GM12865 (cell line): ENCODE results near the gene ERC2.

ENCODE experiments used
- DNase-seq: peaks from one replicate; pipeline ENCODE4 v3.0.0; 2010; ENCODE audit warnings: low read depth
- H3K4me3 ChIP-seq: 2 replicates; pipeline ENCODE4 v1.5.1; 2011; ENCODE audit warnings: mild to moderate bottlenecking, low read depth, low read length, control low read depth
- CTCF ChIP-seq: IDR thresholded peaks from 2 replicates; pipeline ENCODE4 v1.5.1; 2011; ENCODE audit warnings: low read length, control low read depth, low read depth, inconsistent platforms; ENCODE audit not compliant: insufficient read depth; ENCODE audit errors: missing control alignments

The ERC2 gene

GRCh38 chr3:55551644-55552043, 916.6 kb downstream of the ERC2 start:
- no peak for DNase-seq
- H3K4me3 ChIP-seq = no peak overlapping the region
- TF ChIP-seq CTCF = no peak

GRCh38 chr3:55549177-55549576, 919.1 kb downstream of the ERC2 start:
- no peak for TF ChIP-seq CTCF
- no peak overlapping the region for H3K4me3 ChIP-seq
- DNase-seq = no peak

DNA sequence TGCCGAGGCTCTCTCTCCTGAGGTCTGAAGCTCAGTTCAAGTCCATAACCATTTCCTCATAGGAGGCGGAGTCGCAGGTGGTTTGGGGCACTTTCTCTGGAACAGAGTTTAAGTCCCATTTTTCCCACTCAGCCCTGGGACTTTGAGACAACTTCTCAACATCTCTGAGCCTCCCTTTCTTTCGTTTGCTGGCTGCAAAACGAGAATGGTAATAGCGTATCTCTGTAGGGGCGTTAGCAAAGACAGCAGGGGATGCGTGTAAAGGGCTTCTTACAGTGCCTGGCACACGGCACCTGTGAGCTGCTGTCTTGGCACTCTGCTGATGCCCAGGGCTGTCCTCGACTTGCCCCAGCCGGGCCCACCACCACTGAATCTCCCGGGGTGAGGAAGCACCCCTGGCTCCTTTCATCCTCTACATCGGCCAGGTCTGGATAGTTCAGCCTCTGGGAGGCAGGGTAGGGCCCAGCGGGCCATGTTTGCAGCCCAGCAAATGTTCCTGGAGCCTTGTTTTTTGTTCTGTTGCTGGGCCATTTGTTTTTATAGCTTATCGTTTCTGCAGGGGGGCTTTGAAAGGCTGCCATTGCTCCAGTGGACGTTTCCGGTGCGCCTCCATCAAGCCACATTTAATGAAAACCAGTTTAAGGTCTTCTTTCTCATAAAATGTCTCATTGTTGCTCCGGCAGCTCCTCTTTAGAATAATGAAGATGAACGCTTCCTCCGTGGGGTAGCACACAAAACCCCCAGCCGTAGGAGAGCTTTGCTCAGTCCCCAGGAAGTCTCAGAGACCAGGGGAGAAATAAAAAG, 921.2 kb downstream of the ERC2 start:
- TF ChIP-seq CTCF = no peak
- no peak for DNase-seq

DNA sequence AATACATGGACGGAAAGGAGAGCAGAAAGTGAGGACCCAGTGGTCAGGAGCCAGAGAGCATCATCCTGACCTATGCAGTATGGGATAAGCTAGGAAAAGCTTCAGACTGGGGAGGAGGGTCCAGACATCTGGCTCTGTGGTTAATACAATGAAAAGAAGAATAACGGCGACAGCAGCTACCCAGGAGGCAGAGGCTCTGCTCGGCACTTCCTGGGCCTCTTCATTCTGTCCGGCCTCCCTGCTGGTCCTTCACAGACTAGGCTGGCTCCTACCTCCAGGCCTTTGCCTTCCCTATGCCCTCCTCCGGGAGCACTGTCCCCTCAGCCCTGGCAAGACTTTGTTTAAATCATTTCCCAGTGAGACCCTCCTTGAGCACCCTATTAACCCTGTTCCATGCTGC, 922.3 kb downstream of the ERC2 start:
- TF ChIP-seq CTCF = no peak
- DNase-seq = no peak
- H3K4me3 ChIP-seq = no peak overlapping the region

More for the DNA sequence above, 921.2 kb downstream of the ERC2 start:
- H3K4me3 ChIP-seq = no peak overlapping the region

GRCh38 chr3:55544219-55544618, 924.0 kb downstream of the ERC2 start:
- TF ChIP-seq CTCF = no peak
- DNase-seq = no peak
- no peak overlapping the region for H3K4me3 ChIP-seq

- TF ChIP-seq CTCF = no peak
- no peak for DNase-seq
- H3K4me3 ChIP-seq = no peak overlapping the region
Observed at GRCh38 chr3:55543181-55543614, 925.1 kb downstream of the ERC2 start.

GRCh38 chr3:55541456-55541855, 926.8 kb downstream of the ERC2 start:
- no peak for TF ChIP-seq CTCF
- DNase-seq = no peak

More at GRCh38 chr3:55541456-55541855, 926.8 kb downstream of the ERC2 start:
- no peak overlapping the region for H3K4me3 ChIP-seq
